Measurements from ENCODE around the gene DHRS3. TPM values are rescaled to one million over a fixed set of nuclear protein-coding genes. Genes with fewer than 3 reads are reported as not detected.

The DHRS3 gene
- total and polyA plus RNA-seq, 10 of the 15 experiments (the other 5 are each of a cell fraction or from before 2014, with no cell fraction given): 0.23 to 29.7 (median 1.2) TPM

DNA sequence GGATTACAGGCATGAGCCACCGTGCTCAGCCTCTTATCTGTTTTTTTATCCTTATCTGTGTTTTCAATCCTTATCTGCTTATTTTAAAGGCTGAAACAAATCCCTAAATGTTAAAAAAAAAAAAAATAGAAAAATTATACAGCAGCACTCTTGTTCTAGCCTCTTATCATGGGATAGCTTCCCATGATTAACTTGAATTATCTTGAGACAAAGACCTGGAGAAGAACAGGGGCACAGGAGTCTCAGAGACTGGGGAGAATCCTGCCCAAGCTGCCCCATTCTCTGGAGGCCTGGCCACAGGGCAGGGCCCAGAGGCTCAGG lies 86.9 kb downstream of the DHRS3 start:
- no peak overlapping the region for H3K9ac ChIP-seq (ENCODE audit: control insufficient read depth, insufficient read depth, low read length)
- ChIA-PET SMC1A (ENCODE audit: uncharacterized antibody, unreplicated experiment) (no interaction called here), CTCF (interaction anchor here (0.6 kb wide), 1 partner anchor 893 kb away, joined by 3 read pairs; no protein-coding TSS in a partner anchor), RAD21 (ENCODE audit: unreplicated experiment) (no interaction called here), POLR2A (no interaction called here)
- TF ChIP-seq CREM (IDR thresholded peaks at IDR 0.05; ENCODE audit: low read depth) (no peak), MTA3 (IDR thresholded peaks at IDR 0.05; ENCODE audit: borderline replicate concordance, low read length) (no peak), ASH2L (IDR thresholded peaks at IDR 0.05; ENCODE audit: borderline replicate concordance, low read depth) (no peak)
- TF ChIP-seq, protein P1, sequence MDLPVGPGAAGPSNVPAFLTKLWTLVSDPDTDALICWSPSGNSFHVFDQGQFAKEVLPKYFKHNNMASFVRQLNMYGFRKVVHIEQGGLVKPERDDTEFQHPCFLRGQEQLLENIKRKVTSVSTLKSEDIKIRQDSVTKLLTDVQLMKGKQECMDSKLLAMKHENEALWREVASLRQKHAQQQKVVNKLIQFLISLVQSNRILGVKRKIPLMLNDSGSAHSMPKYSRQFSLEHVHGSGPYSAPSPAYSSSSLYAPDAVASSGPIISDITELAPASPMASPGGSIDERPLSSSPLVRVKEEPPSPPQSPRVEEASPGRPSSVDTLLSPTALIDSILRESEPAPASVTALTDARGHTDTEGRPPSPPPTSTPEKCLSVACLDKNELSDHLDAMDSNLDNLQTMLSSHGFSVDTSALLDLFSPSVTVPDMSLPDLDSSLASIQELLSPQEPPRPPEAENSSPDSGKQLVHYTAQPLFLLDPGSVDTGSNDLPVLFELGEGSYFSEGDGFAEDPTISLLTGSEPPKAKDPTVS (IDR thresholded peaks at IDR 0.05; ENCODE audit: low read depth, low read length): no peak
- no TSS peak for BruUV-seq (replicated peaks)
- no peaks in the 10 kb centered on the region for H3K4me1 ChIP-seq (ENCODE audit: control insufficient read depth, insufficient read depth, low read length)
- no peak overlapping the region for H3K4me3 ChIP-seq
- intact Hi-C loops (cut with micrococcal nuclease; ENCODE audit: unreplicated experiment) (no loop called here), in situ Hi-C loops (cut with MboI) (loop anchor here (25.0 kb wide), 1 partner anchor 706 kb away; the partner anchor contains the start of gene PRAMEF18)
- H3K4me2 ChIP-seq (ENCODE audit: control insufficient read depth, insufficient read depth): no peak overlapping the region
- H4K20me1 ChIP-seq (ENCODE audit: control insufficient read depth, insufficient read depth): no peaks in the 10 kb centered on the region
- ATAC-seq (no peak), FAIRE-seq (no peak), DNase-seq (ENCODE audit: low read depth, low spot score) (no peak)
- no peak overlapping the region for H2AFZ ChIP-seq (ENCODE audit: control insufficient read depth, low read depth, low read length)
- H3K9me3 ChIP-seq (replicated peaks; ENCODE audit: control insufficient read depth, insufficient read depth, low read length): no peaks in the 10 kb centered on the region; the same call in 2 of the 3 replicates
- no peaks in the 10 kb centered on the region for H3K36me3 ChIP-seq (ENCODE audit: control insufficient read depth in 2 of 2, insufficient read depth in 2 of 2, low read length in 1 of 2)
- H3K27ac ChIP-seq (ENCODE audit: control insufficient read depth, insufficient read depth): no peak overlapping the region
- WGBS (ENCODE audit: insufficient coverage, insufficient replicate concordance, low lambda C conversion rate, missing lambda C conversion rate): 54% methylated on average over 1 of the region's 1 CpG
- no peaks in the 10 kb centered on the region; a peak in 1 of 4 replicates for H3K27me3 ChIP-seq (replicated peaks in 1 of 2; ENCODE audit: control insufficient read depth in 2 of 2, insufficient read depth in 2 of 2, low read length in 1 of 2)
- H3K79me2 ChIP-seq (ENCODE audit: control insufficient read depth, insufficient read depth, low read length): no peaks in the 10 kb centered on the region

- no peaks in the 10 kb centered on the region; the same call in 2 of the 3 replicates for H3K9me3 ChIP-seq (replicated peaks; ENCODE audit: control insufficient read depth, insufficient read depth, low read length)
- DNase-seq (ENCODE audit: low read depth, low spot score): no peak
- no peak overlapping the region for H3K9ac ChIP-seq (ENCODE audit: control insufficient read depth, insufficient read depth, low read length)
- H4K20me1 ChIP-seq (ENCODE audit: control insufficient read depth, insufficient read depth): no peaks in the 10 kb centered on the region
- no peak for ATAC-seq
- in situ Hi-C loops (cut with MboI) (loop anchor here (25.0 kb wide), 1 partner anchor 707 kb away; the partner anchor contains the start of gene PRAMEF18), intact Hi-C loops (cut with micrococcal nuclease; ENCODE audit: unreplicated experiment) (no loop called here)
- H3K27ac ChIP-seq (ENCODE audit: control insufficient read depth, insufficient read depth): no peak overlapping the region
- POLR2A ChIA-PET: no interaction called here
- no peaks in the 10 kb centered on the region; a peak in 1 of 4 replicates for H3K27me3 ChIP-seq (replicated peaks in 1 of 2; ENCODE audit: control insufficient read depth in 2 of 2, insufficient read depth in 2 of 2, low read length in 1 of 2)
- H2AFZ ChIP-seq (ENCODE audit: control insufficient read depth, low read depth, low read length): no peak overlapping the region
- WGBS (ENCODE audit: insufficient coverage, insufficient replicate concordance, low lambda C conversion rate, missing lambda C conversion rate): 54% methylated on average over 11 of the region's 11 CpGs
- SMC1A ChIA-PET (ENCODE audit: uncharacterized antibody, unreplicated experiment): no interaction called here
- no peak overlapping the region for H3K4me2 ChIP-seq (ENCODE audit: control insufficient read depth, insufficient read depth)
- H3K4me1 ChIP-seq (ENCODE audit: control insufficient read depth, insufficient read depth, low read length): no peaks in the 10 kb centered on the region
- H3K36me3 ChIP-seq (ENCODE audit: control insufficient read depth in 2 of 2, insufficient read depth in 2 of 2, low read length in 1 of 2): no peaks in the 10 kb centered on the region
- FAIRE-seq: no peak
- no peak for TF ChIP-seq NFXL1 (IDR thresholded peaks at IDR 0.05; ENCODE audit: borderline replicate concordance)
- no peaks in the 10 kb centered on the region for H3K79me2 ChIP-seq (ENCODE audit: control insufficient read depth, insufficient read depth, low read length)
- no TSS peak for BruUV-seq (replicated peaks)
- CTCF ChIA-PET: no interaction called here
- H3K4me3 ChIP-seq: no peak overlapping the region
- RAD21 ChIA-PET (ENCODE audit: unreplicated experiment): no interaction called here
These were observed 87.4 kb downstream of the DHRS3 start for GRCh38 chr1:12530462-12531178.
